Retinal pigment epithelial cell (primary cell): ENCODE measurements around the gene RAET1G.

Experiments
- DNase-seq: peaks from one replicate; pipeline ENCODE4 v3.0.0-alpha.2; 2010; ENCODE audit warnings: low read depth
- H3K4me3 ChIP-seq: 2 replicates; pipeline ENCODE4 v1.5.1; 2011; ENCODE audit warnings: mild to moderate bottlenecking, low read length, control low read depth, moderate library complexity
- CTCF ChIP-seq: conservative IDR thresholded peaks from 2 replicates; pipeline ENCODE4 v1.5.1; 2011; ENCODE audit warnings: low read depth, low read length, control low read depth, inconsistent platforms

RAET1G gene

GRCh38 chr6:149885888-149886287, 37.0 kb downstream of the RAET1G start:
- H3K4me3 ChIP-seq, result no peak overlapping the region
- no peak for DNase-seq
- no peak for TF ChIP-seq CTCF

- H3K4me3 ChIP-seq, result no peak overlapping the region
- TF ChIP-seq CTCF, result no peak
- DNase-seq, result no peak
Observed at GRCh38 chr6:149884617-149885016, 38.3 kb downstream of the RAET1G start.

- TF ChIP-seq CTCF, result no peak
- no peak overlapping the region for H3K4me3 ChIP-seq
- DNase-seq, result no peak
Observed at GRCh38 chr6:149884215-149884614, 38.7 kb downstream of the RAET1G start.

GRCh38 chr6:149881860-149882259, 41.1 kb downstream of the RAET1G start:
- H3K4me3 ChIP-seq, result no peak overlapping the region
- no peak for DNase-seq
- TF ChIP-seq CTCF, result no peak

- no peak overlapping the region for H3K4me3 ChIP-seq
- no peak for DNase-seq
- no peak for TF ChIP-seq CTCF
Observed at GRCh38 chr6:149881066-149881766, 41.7 kb downstream of the RAET1G start.

GRCh38 chr6:149877659-149878058, 45.3 kb downstream of the RAET1G start:
- DNase-seq, result no peak
- no peak for TF ChIP-seq CTCF
- H3K4me3 ChIP-seq, result no peak overlapping the region

GRCh38 chr6:149876241-149876933, 46.5 kb downstream of the RAET1G start:
- H3K4me3 ChIP-seq, result no peak overlapping the region
- DNase-seq, result no peak
- no peak for TF ChIP-seq CTCF
